ENCODE measurements around the gene SLC9A5. TPM values are rescaled to one million over a fixed set of nuclear protein-coding genes. Genes with fewer than 3 reads are reported as not detected.

Gene SLC9A5
- total RNA-seq, 2 experiments from 2014 or later: 2.7 to 4.2 TPM

DNA sequence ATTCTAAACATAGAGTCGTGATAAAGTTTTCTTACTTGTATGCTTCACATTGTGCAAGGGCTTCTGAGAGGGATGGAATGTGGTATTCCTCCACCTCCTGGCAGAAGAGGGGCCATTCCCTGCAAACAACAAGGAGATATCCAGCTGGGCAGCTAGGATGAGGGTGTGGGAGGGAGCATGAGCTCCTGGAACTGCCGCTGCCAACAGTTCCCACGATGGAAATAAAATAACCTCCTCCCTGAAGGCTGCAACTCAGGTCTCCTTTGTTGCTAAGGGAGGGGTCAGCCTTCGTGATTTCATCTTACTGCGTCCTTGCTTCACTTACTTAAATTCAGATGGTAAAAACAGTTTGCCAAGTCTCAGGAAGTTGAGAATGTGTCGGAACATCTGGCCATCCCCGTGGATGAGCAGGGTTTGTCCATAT, 46.2 kb downstream of the SLC9A5 start:
- no peaks in the 10 kb centered on the region for H4K20me1 ChIP-seq (ENCODE audit: insufficient read depth, low read length)
- no peaks in the 10 kb centered on the region for H3K4me1 ChIP-seq (ENCODE audit: insufficient read depth, low read length, poor library complexity, severe bottlenecking)
- H3K9me3 ChIP-seq (ENCODE audit: low read length): no peaks in the 10 kb centered on the region
- no peak overlapping the region for H3K27ac ChIP-seq (ENCODE audit: low read depth, low read length, poor library complexity, severe bottlenecking)
- intact Hi-C loops (cut with micrococcal nuclease; ENCODE audit: unreplicated experiment): no loop called here
- TF ChIP-seq, protein P1, sequence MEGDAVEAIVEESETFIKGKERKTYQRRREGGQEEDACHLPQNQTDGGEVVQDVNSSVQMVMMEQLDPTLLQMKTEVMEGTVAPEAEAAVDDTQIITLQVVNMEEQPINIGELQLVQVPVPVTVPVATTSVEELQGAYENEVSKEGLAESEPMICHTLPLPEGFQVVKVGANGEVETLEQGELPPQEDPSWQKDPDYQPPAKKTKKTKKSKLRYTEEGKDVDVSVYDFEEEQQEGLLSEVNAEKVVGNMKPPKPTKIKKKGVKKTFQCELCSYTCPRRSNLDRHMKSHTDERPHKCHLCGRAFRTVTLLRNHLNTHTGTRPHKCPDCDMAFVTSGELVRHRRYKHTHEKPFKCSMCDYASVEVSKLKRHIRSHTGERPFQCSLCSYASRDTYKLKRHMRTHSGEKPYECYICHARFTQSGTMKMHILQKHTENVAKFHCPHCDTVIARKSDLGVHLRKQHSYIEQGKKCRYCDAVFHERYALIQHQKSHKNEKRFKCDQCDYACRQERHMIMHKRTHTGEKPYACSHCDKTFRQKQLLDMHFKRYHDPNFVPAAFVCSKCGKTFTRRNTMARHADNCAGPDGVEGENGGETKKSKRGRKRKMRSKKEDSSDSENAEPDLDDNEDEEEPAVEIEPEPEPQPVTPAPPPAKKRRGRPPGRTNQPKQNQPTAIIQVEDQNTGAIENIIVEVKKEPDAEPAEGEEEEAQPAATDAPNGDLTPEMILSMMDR (conservative IDR thresholded peaks at IDR 0.05; ENCODE audit: low read length): no peak
- no peak for TF ChIP-seq EZH2phosphoT487 (IDR thresholded peaks at IDR 0.05; ENCODE audit: borderline replicate concordance, low read depth, low read length)
- no peak overlapping the region for H3K4me3 ChIP-seq (ENCODE audit: low read depth, low read length, poor library complexity, severe bottlenecking)
- H3K4me2 ChIP-seq (ENCODE audit: low read length): no peak overlapping the region
- no peak overlapping the region for H2AFZ ChIP-seq (ENCODE audit: low read length)
- ChIA-PET CTCF (ENCODE audit: unreplicated experiment) (no interaction called here), POLR2A (no interaction called here)
- no peaks in the 10 kb centered on the region for H3K9me2 ChIP-seq (ENCODE audit: insufficient read depth, low read length)
- BruUV-seq (replicated peaks): no TSS peak
- H3K79me2 ChIP-seq (ENCODE audit: insufficient read depth, low read depth, low read length): no peaks in the 10 kb centered on the region
- no peak for DNase-seq (ENCODE audit: low spot score)
- H3K36me3 ChIP-seq (ENCODE audit: insufficient read depth, low read length): no peaks in the 10 kb centered on the region

DNA sequence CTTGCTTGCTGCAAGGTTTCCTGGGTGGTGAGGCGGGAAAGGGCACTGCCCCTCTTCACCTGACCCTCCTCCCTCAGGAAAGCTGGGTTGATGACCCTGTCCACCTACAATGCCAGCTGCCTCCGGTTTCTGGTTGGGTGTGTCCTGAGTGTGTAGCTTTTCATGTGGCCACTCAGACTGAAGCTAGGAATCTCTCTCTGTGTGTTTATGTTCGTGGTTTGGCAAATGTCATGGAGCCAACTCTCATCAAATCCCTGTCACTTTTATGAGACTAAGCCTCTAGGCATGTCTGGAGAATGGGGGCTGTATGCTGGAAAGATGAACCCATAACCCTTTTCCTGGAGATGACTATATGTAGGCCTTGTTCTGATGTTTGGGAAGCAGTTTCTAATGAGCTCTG, 47.6 kb downstream of the SLC9A5 start:
- H3K27ac ChIP-seq (ENCODE audit: low read depth, low read length, poor library complexity, severe bottlenecking): no peak overlapping the region
- H3K9me2 ChIP-seq (ENCODE audit: insufficient read depth, low read length): no peaks in the 10 kb centered on the region
- no peak overlapping the region for H2AFZ ChIP-seq (ENCODE audit: low read length)
- no peak for TF ChIP-seq EZH2phosphoT487 (IDR thresholded peaks at IDR 0.05; ENCODE audit: borderline replicate concordance, low read depth, low read length)
- TF ChIP-seq, protein P1 (conservative IDR thresholded peaks at IDR 0.05; ENCODE audit: low read length): no peak
- H3K9me3 ChIP-seq (ENCODE audit: low read length): no peaks in the 10 kb centered on the region
- no TSS peak for BruUV-seq (replicated peaks)
- DNase-seq (ENCODE audit: low spot score): no peak
- ChIA-PET POLR2A (interaction anchor here (0.9 kb wide), 1 partner anchor 30 kb away, joined by 3 read pairs; the partner anchor contains the start of genes KCTD19 and LRRC36), CTCF (ENCODE audit: unreplicated experiment) (interaction anchor here (0.5 kb wide), 1 partner anchor 30 kb away, joined by 5 read pairs; the partner anchor contains the start of genes KCTD19 and LRRC36)
- no peaks in the 10 kb centered on the region for H4K20me1 ChIP-seq (ENCODE audit: insufficient read depth, low read length)
- H3K36me3 ChIP-seq (ENCODE audit: insufficient read depth, low read length): no peaks in the 10 kb centered on the region
- no peaks in the 10 kb centered on the region for H3K79me2 ChIP-seq (ENCODE audit: insufficient read depth, low read depth, low read length)
- H3K4me1 ChIP-seq (ENCODE audit: insufficient read depth, low read length, poor library complexity, severe bottlenecking): no peaks in the 10 kb centered on the region
- no peak overlapping the region for H3K4me3 ChIP-seq (ENCODE audit: low read depth, low read length, poor library complexity, severe bottlenecking)
- no peak overlapping the region for H3K4me2 ChIP-seq (ENCODE audit: low read length)
- intact Hi-C loops (cut with micrococcal nuclease; ENCODE audit: unreplicated experiment): no loop called here

DNA sequence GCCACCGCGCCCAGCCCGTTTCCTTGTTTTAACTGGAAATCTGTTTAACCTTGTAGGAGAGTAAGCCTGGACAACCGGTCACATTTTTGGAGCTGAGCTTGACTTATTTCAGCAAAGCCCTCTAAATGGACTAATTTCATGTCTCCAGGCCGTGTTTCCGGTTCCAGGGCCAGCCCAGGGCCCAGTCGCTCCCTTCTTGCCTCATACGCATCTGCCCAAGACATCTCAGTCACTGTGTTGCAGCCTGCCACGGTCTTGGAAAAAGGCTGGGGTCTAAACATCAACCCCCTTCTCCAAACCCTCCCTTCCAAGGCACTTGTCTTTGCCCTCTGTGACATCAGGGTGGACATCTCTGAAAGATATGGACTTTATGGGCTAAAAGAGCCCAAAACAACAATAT, 49.5 kb downstream of the SLC9A5 start:
- Histone ChIP-seq H3K27ac (ENCODE audit: low read depth, low read length, poor library complexity, severe bottlenecking) (no peak overlapping the region), H3K9me2 (ENCODE audit: insufficient read depth, low read length) (no peaks in the 10 kb centered on the region), H3K9me3 (ENCODE audit: low read length) (no peaks in the 10 kb centered on the region), H3K4me1 (ENCODE audit: insufficient read depth, low read length, poor library complexity, severe bottlenecking) (no peaks in the 10 kb centered on the region), H3K79me2 (ENCODE audit: insufficient read depth, low read depth, low read length) (no peaks in the 10 kb centered on the region), H4K20me1 (ENCODE audit: insufficient read depth, low read length) (no peaks in the 10 kb centered on the region), H3K36me3 (ENCODE audit: insufficient read depth, low read length) (no peaks in the 10 kb centered on the region), H3K4me3 (ENCODE audit: low read depth, low read length, poor library complexity, severe bottlenecking) (no peak overlapping the region), H3K4me2 (ENCODE audit: low read length) (no peak overlapping the region), H2AFZ (ENCODE audit: low read length) (no peak overlapping the region)
- BruUV-seq (replicated peaks): no TSS peak
- no peak for DNase-seq (ENCODE audit: low spot score)
- TF ChIP-seq, protein P1 (conservative IDR thresholded peaks at IDR 0.05; ENCODE audit: low read length): no peak
- TF ChIP-seq EZH2phosphoT487 (IDR thresholded peaks at IDR 0.05; ENCODE audit: borderline replicate concordance, low read depth, low read length): no peak
- intact Hi-C loops (cut with micrococcal nuclease; ENCODE audit: unreplicated experiment): no loop called here
- ChIA-PET CTCF (ENCODE audit: unreplicated experiment) (no interaction called here), POLR2A (interaction anchor here (0.6 kb wide), 1 partner anchor 81 kb away, joined by 3 read pairs; no protein-coding TSS in a partner anchor)

Measured in OCI-LY7 (cell line).